ENCODE results near the gene CAMK2N2.

DNA sequence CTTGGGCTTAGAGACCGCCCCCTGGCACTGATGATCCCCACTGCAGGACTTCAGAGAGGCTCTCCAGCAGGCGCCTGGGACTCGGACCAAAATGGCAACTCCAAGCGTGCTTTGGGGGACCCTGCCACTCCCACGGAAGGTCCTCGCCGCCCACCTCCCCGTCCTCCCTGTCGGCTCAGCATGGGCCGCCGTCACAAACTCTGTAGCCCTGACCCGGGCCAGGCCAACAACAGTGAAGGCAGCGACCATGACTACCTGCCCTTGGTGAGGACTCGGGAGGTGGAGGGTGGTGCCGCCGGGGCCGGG is 20.3 kb downstream of the CAMK2N2 start:
- TF ChIP-seq, protein P1, sequence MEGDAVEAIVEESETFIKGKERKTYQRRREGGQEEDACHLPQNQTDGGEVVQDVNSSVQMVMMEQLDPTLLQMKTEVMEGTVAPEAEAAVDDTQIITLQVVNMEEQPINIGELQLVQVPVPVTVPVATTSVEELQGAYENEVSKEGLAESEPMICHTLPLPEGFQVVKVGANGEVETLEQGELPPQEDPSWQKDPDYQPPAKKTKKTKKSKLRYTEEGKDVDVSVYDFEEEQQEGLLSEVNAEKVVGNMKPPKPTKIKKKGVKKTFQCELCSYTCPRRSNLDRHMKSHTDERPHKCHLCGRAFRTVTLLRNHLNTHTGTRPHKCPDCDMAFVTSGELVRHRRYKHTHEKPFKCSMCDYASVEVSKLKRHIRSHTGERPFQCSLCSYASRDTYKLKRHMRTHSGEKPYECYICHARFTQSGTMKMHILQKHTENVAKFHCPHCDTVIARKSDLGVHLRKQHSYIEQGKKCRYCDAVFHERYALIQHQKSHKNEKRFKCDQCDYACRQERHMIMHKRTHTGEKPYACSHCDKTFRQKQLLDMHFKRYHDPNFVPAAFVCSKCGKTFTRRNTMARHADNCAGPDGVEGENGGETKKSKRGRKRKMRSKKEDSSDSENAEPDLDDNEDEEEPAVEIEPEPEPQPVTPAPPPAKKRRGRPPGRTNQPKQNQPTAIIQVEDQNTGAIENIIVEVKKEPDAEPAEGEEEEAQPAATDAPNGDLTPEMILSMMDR (conservative IDR thresholded peaks at IDR 0.05; ENCODE audit: low read depth, low read length), result no peak
- TF ChIP-seq RFX5 (IDR thresholded peaks at IDR 0.05; ENCODE audit: low read depth, low read length), result no peak
- no peak for TF ChIP-seq POLR2A (IDR thresholded peaks at IDR 0.05; ENCODE audit: low read depth, low read length)
- TF ChIP-seq MXI1 (IDR thresholded peaks at IDR 0.05; ENCODE audit: borderline replicate concordance, low read depth, low read length), result no peak
- TF ChIP-seq MAZ (IDR thresholded peaks at IDR 0.05; ENCODE audit: borderline replicate concordance, low read depth, low read length), result no peak

All from IMR-90 (cell line).